Thyroid gland (tissue), 4 donors: Measurements from ENCODE around the gene PPP1R13B.

ENCODE experiments used
- POLR2A ChIP-seq, 2 donors: fragments of 450-650 bp; IDR thresholded peaks; one replicate each; pipeline ENCODE4 v1.6.1; 2017; ENCODE audit warnings: antibody characterized with exemption in 2 of 2, mild to moderate bottlenecking in 2 of 2, moderate library complexity in 1 of 2
- TF ChIP-seq, protein P1 (sequence below), 6 experiments: fragments of 200-600 bp in 3 of 6; fragments of 450-650 bp in 3 of 6; sonication (generic) in 3 of 6; IDR thresholded peaks; one replicate each; pipeline ENCODE4 v1.5.1; 2016 to 2019; ENCODE audit warnings: antibody characterized with exemption in 6 of 6, mild to moderate bottlenecking in 2 of 6, inconsistent platforms in 1 of 6, moderate library complexity in 1 of 6

DNA sequence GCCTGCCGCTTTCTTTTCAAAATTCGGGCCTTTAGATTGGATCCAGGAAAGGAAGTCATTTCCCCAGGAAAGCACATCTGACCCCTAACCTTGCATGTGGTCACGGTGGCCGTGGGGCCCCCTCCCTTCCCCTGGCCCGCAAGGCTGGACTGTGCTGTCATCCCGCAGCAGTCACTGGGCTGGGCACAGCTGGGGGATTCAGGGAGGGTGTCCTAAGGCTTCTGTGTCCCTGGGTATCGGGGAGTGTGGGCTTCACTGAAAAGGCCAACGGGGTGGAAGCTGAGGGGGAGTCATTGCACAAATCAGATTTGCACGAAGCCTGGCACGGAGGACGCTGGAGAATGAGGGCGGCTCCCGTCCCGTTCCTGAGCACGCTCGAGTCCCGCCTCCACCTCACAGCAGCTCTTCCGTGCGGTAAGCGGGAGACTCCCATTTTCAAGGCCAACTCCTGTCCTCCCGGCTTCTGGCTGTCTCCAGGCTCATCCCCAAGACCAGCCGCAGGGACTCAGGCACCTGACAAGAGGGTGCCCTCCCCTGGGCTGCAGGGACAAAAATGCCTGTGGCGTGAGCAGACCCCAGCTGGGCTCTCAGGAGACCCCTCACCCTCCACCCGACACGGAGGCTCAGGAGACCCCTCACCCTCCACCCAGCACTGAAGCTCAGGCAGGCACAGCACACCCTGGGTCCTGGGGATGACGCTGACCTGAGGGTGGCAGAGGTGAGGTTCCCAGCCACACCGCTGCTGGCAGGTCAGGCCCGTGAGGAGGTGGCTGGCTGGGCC, 141.7 kb downstream of the PPP1R13B start:
- TF ChIP-seq, protein P1, sequence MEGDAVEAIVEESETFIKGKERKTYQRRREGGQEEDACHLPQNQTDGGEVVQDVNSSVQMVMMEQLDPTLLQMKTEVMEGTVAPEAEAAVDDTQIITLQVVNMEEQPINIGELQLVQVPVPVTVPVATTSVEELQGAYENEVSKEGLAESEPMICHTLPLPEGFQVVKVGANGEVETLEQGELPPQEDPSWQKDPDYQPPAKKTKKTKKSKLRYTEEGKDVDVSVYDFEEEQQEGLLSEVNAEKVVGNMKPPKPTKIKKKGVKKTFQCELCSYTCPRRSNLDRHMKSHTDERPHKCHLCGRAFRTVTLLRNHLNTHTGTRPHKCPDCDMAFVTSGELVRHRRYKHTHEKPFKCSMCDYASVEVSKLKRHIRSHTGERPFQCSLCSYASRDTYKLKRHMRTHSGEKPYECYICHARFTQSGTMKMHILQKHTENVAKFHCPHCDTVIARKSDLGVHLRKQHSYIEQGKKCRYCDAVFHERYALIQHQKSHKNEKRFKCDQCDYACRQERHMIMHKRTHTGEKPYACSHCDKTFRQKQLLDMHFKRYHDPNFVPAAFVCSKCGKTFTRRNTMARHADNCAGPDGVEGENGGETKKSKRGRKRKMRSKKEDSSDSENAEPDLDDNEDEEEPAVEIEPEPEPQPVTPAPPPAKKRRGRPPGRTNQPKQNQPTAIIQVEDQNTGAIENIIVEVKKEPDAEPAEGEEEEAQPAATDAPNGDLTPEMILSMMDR (IDR thresholded peaks at IDR 0.05): no peak
- TF ChIP-seq POLR2A (IDR thresholded peaks at IDR 0.05): no peak
